Prostate gland (tissue), 2 donors: Measurements from ENCODE around the gene CNKSR2.

ENCODE experiments used
- CTCF ChIP-seq, 4 experiments: fragments of 200-600 bp in 2 of 4; fragments of 450-650 bp in 2 of 4; sonication (generic) in 2 of 4; IDR thresholded peaks; 1 replicate in 3 of 4; 2 replicates in 1 of 4; pipeline ENCODE4 v1.5.1; 2016 to 2019; ENCODE audit warnings: antibody characterized with exemption in 4 of 4, mild to moderate bottlenecking in 2 of 4, moderate library complexity in 2 of 4
- POLR2A ChIP-seq: fragments of 450-650 bp; IDR thresholded peaks from one replicate; pipeline ENCODE4 v1.6.1; 2016; ENCODE audit warnings: antibody characterized with exemption, mild to moderate bottlenecking
- POLR2AphosphoS5 ChIP-seq: sonication (generic); formaldehyde crosslinking; IDR thresholded peaks from one replicate; pipeline ENCODE4 v1.6.1; 2017; ENCODE audit warnings: antibody characterized with exemption

GRCh38 chrX:21675931-21676330 is 301.7 kb downstream of the CNKSR2 start:
- TF ChIP-seq POLR2A (no peak), CTCF (IDR thresholded peaks at IDR 0.05) (no peak), POLR2AphosphoS5 (no peak)
